ENCODE results near the gene CYP1A2.

CYP1A2 gene

DNA sequence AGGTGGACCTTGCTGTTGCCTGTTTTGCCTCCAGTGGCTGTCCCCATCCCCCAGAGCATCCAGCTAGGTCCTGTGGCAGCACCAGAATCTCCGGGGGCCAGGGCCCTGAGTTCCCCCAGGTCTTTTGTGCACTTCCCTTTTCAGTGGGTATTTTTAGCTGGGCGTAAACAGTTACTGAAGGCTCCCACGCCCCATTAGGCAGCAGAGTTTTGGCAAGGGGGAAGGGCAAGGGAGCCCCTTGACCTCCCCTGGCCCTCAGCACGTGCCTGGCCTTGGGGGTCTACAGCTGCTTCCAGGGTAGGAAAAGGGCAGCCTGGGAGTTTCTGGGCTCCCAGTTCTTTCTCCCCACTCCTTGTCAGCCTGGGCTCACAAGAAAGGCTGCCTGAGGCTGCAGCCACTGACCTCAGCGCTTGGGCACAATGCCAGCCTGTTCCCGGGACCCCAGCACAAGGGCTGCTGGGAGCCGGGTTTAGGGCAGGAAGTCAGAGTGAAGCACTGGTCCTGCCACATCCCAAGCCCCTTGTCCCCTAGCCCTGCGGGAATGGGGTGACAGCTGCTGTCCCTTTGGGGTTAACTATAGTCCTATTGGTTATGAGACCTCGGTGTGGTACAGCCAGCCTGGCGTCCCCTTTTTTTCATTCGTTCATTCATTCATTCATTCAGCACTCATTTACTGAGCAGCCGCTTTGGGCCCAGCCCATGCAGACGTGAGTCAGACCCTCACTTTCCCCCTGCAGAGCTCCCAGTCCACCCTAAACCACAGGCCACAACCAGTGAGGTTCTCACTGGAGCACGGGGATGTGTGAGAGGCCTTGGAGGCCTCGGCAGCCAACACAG lies 41.7 kb downstream of the CYP1A2 start (continued):
- TF ChIP-seq, protein P1, sequence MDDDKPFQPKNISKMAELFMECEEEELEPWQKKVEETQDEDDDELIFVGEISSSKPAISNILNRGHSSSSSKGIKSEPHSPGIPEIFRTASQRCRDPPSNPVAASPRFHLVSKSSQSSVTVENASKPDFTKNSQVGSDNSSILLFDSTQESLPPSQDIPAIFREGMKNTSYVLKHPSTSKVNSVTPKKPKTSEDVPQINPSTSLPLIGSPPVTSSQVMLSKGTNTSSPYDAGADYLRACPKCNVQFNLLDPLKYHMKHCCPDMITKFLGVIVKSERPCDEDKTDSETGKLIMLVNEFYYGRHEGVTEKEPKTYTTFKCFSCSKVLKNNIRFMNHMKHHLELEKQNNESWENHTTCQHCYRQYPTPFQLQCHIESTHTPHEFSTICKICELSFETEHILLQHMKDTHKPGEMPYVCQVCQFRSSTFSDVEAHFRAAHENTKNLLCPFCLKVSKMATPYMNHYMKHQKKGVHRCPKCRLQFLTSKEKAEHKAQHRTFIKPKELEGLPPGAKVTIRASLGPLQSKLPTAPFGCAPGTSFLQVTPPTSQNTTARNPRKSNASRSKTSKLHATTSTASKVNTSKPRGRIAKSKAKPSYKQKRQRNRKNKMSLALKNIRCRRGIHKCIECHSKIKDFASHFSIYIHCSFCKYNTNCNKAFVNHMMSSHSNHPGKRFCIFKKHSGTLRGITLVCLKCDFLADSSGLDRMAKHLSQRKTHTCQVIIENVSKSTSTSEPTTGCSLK (tag by site-specific recombination; IDR thresholded peaks at IDR 0.05): no peak
- TF ChIP-seq ZNF2 (tag by site-specific recombination; IDR thresholded peaks at IDR 0.05): no peak
- TF ChIP-seq ZNF626 (tag by site-specific recombination; IDR thresholded peaks at IDR 0.05): no peak
- no peak for TF ChIP-seq ZNF624 (tag by site-specific recombination; IDR thresholded peaks at IDR 0.05)
- TF ChIP-seq, protein P2, sequence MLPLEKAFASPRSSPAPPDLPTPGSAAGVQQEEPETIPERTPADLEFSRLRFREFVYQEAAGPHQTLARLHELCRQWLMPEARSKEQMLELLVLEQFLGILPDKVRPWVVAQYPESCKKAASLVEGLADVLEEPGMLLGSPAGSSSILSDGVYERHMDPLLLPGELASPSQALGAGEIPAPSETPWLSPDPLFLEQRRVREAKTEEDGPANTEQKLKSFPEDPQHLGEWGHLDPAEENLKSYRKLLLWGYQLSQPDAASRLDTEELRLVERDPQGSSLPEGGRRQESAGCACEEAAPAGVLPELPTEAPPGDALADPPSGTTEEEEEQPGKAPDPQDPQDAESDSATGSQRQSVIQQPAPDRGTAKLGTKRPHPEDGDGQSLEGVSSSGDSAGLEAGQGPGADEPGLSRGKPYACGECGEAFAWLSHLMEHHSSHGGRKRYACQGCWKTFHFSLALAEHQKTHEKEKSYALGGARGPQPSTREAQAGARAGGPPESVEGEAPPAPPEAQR (tag by site-specific recombination; IDR thresholded peaks at IDR 0.05): no peak
- no peak for TF ChIP-seq ZNF341 (tag by site-specific recombination; IDR thresholded peaks at IDR 0.05; ENCODE audit: low read depth)
- no peak for TF ChIP-seq ZNF501 (tag by site-specific recombination; IDR thresholded peaks at IDR 0.05)
- no peak for TF ChIP-seq REPIN1 (tag by site-specific recombination; IDR thresholded peaks at IDR 0.05; ENCODE audit: low read depth)
- no peak for TF ChIP-seq ZNF292 (tag by site-specific recombination; IDR thresholded peaks at IDR 0.05; ENCODE audit: borderline replicate concordance, low read depth)
- peak; percentile 91 for TF ChIP-seq ZNF660 (tag by site-specific recombination; IDR thresholded peaks at IDR 0.05)
- TF ChIP-seq, protein P3, sequence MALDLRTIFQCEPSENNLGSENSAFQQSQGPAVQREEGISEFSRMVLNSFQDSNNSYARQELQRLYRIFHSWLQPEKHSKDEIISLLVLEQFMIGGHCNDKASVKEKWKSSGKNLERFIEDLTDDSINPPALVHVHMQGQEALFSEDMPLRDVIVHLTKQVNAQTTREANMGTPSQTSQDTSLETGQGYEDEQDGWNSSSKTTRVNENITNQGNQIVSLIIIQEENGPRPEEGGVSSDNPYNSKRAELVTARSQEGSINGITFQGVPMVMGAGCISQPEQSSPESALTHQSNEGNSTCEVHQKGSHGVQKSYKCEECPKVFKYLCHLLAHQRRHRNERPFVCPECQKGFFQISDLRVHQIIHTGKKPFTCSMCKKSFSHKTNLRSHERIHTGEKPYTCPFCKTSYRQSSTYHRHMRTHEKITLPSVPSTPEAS (tag by site-specific recombination; IDR thresholded peaks at IDR 0.05): no peak
- TF ChIP-seq, protein P4, sequence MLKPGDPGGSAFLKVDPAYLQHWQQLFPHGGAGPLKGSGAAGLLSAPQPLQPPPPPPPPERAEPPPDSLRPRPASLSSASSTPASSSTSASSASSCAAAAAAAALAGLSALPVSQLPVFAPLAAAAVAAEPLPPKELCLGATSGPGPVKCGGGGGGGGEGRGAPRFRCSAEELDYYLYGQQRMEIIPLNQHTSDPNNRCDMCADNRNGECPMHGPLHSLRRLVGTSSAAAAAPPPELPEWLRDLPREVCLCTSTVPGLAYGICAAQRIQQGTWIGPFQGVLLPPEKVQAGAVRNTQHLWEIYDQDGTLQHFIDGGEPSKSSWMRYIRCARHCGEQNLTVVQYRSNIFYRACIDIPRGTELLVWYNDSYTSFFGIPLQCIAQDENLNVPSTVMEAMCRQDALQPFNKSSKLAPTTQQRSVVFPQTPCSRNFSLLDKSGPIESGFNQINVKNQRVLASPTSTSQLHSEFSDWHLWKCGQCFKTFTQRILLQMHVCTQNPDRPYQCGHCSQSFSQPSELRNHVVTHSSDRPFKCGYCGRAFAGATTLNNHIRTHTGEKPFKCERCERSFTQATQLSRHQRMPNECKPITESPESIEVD (tag by site-specific recombination; IDR thresholded peaks at IDR 0.05): no peak
- TF ChIP-seq ZNF623 (tag by site-specific recombination; IDR thresholded peaks at IDR 0.05): no peak
- peak; percentile 43; the same call in 1 of the 2 replicates for TF ChIP-seq PRDM1 (tag by site-specific recombination; IDR thresholded peaks at IDR 0.05)

DNA sequence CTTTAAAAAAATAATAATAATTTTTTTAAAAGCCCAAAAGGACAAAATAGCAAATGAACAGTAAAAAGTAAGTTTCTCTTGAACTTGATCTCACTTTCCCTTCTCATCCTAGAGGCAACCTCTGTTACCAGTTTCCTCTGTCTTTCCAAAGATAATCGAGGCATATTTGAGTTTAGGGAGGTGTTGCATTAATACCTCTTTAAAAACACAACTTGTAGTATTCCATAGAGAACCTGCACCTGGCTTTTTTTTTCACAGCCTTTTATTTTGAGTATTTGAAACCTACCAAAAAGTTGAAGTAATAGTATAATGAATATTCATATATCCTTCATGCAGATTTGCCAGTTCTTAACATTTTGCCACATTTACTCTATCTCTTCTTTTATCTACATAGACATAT lies 42.4 kb downstream of the CYP1A2 start:
- ChIA-PET CTCF (interaction anchor here (1.1 to 25.7 kb wide), 5 partner anchors 9 to 169 kb away, joined by 3 to 649 read pairs (median 7); partner anchors contain the start of gene CSK), POLR2A (no interaction called here)
- TF ChIP-seq, protein P5, sequence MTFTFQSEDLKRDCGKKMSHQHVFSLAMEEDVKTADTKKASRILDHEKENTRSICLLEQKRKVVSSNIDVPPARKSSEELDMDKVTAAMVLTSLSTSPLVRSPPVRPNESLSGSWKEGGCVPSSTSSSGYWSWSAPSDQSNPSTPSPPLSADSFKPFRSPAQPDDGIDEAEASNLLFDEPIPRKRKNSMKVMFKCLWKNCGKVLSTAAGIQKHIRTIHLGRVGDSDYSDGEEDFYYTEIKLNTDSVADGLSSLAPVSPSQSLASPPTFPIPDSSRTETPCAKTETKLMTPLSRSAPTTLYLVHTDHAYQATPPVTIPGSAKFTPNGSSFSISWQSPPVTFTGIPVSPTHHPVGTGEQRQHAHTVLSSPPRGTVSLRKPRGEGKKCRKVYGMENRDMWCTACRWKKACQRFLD (tag by site-specific recombination; IDR thresholded peaks at IDR 0.05): no peak
- 0 out of 2 replicates have a peak, but pooled peaks have one; percentile 12 for TF ChIP-seq PRDM1 (tag by site-specific recombination; IDR thresholded peaks at IDR 0.05)
- Histone ChIP-seq H3K4me1 (ENCODE audit: control insufficient read depth, insufficient read depth, low read length) (peaks cover 55% of the 10 kb centered on the region), H3K9me3 (ENCODE audit: control insufficient read depth, insufficient read depth, low read depth, low read length) (no peaks in the 10 kb centered on the region), H3K4me3 (ENCODE audit: low read depth, low read length) (no peak overlapping the region), H3K36me3 (ENCODE audit: control insufficient read depth in 2 of 2, insufficient read depth in 1 of 2, low read length in 2 of 2) (peaks cover 6 to 24% of the 10 kb centered on the region in 2 experiments; a peak in 2 of 3 replicates), H3K27ac (ENCODE audit: extremely low read depth, low read depth, low read length) (peak overlapping the region; percentile 77)

Measured in HEK293 (cell line).